Measurements from ENCODE around the gene SAMD15. TPM values are rescaled to one million over a fixed set of nuclear protein-coding genes. Genes with fewer than 3 reads are reported as not detected.

The SAMD15 gene
- total RNA-seq, 1 donor from 2014 or later, result not detected

DNA sequence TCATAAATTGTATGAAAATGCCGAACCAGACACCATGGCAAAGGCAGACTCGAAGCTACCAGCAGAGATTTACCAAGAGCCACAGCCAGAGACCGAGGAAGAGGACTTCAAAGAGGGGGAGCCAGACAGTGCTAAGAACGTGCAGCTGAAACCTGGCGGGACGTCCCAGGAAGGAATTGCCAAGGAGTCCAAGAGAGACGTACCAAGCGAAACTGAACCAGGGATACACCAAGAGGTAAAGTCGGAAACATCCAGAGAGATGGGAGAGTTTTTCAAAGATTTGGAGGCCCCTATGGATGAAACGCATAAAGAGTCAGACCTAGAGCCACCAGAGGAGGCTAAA lies 294 bp downstream of the SAMD15 start:
- intact Hi-C loops (cut with DNase I), result loop anchor here (1.0 kb wide), 2 partner anchors 56 to 80 kb away; partner anchors contain the start of genes GSTZ1 and VIPAS39
- peak overlapping the region in 1 of 2 donors; percentile 71 for H3K27ac ChIP-seq
- peaks cover 3 to 12% of the 10 kb centered on the region in 2 donors for H3K4me1 ChIP-seq
- no peaks in the 10 kb centered on the region for H3K27me3 ChIP-seq
- DNase-seq (ENCODE audit: low spot score in 2 of 2), result no peak
- TF ChIP-seq, protein P1, sequence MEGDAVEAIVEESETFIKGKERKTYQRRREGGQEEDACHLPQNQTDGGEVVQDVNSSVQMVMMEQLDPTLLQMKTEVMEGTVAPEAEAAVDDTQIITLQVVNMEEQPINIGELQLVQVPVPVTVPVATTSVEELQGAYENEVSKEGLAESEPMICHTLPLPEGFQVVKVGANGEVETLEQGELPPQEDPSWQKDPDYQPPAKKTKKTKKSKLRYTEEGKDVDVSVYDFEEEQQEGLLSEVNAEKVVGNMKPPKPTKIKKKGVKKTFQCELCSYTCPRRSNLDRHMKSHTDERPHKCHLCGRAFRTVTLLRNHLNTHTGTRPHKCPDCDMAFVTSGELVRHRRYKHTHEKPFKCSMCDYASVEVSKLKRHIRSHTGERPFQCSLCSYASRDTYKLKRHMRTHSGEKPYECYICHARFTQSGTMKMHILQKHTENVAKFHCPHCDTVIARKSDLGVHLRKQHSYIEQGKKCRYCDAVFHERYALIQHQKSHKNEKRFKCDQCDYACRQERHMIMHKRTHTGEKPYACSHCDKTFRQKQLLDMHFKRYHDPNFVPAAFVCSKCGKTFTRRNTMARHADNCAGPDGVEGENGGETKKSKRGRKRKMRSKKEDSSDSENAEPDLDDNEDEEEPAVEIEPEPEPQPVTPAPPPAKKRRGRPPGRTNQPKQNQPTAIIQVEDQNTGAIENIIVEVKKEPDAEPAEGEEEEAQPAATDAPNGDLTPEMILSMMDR (IDR thresholded peaks at IDR 0.05), result no peak
- no peaks in the 10 kb centered on the region for H3K9me3 ChIP-seq
- H3K36me3 ChIP-seq, result no peaks in the 10 kb centered on the region
- peak overlapping the region; percentile 94 to 97 for H3K4me3 ChIP-seq

DNA sequence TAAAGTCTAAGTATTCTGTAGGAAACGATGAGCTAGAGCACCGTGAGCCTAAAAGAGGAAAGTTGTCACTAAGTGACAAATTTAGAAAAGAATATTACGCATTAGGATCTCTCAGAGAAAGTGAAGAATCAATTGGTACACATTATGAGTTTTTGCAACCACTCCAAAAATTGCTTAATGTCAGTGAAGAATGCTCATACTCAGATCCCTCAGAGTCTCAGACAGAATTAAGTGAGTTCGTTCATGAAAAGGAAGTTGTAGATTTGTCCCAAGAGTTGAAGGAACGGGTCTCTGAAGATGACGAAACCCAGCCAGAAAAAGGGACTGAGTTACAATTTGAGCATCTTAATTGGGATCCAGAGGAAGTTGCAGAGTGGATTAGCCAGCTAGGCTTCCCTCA lies 1.5 kb downstream of the SAMD15 start:
- no peak overlapping the region for H3K4me3 ChIP-seq
- H3K9me3 ChIP-seq, result no peaks in the 10 kb centered on the region
- intact Hi-C loops (cut with DNase I), result no loop called here

DNA sequence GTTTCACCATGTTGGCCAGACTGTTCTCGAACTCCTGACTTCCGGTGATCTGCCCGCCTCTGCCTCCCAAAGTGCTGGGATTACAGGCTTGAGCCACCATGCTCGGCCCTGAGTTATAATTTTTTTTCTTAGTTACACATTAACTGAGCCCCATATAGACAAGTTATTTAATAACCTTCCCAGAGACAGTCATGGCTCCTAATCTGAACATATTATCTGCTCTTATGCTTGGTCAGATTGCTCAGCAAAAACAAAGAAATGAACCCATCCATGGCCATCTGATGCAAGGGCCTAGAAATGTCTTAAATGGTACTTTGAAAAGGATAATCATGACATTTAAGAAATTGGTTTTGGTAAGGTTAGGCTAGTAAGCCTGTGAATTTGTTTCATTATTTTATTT lies 13.0 kb downstream of the SAMD15 start:
- no peaks in the 10 kb centered on the region for H3K9me3 ChIP-seq
- no peaks in the 10 kb centered on the region for H3K4me1 ChIP-seq
- H3K36me3 ChIP-seq, result no peaks in the 10 kb centered on the region
- no peak overlapping the region for H3K4me3 ChIP-seq
- no peak for DNase-seq (ENCODE audit: low spot score in 2 of 2)
- H3K27me3 ChIP-seq, result no peaks in the 10 kb centered on the region
- TF ChIP-seq, protein P1 (IDR thresholded peaks at IDR 0.05), result no peak
- H3K27ac ChIP-seq, result no peak overlapping the region
- intact Hi-C loops (cut with DNase I), result no loop called here

More for the DNA sequence above, 1.5 kb downstream of the SAMD15 start:
- Histone ChIP-seq H3K27ac (no peak overlapping the region), H3K36me3 (no peaks in the 10 kb centered on the region), H3K27me3 (no peaks in the 10 kb centered on the region), H3K4me1 (peaks cover 3 to 12% of the 10 kb centered on the region in 2 donors)
- TF ChIP-seq, protein P1 (IDR thresholded peaks at IDR 0.05), result no peak
- DNase-seq (ENCODE audit: low spot score in 2 of 2), result no peak

DNA sequence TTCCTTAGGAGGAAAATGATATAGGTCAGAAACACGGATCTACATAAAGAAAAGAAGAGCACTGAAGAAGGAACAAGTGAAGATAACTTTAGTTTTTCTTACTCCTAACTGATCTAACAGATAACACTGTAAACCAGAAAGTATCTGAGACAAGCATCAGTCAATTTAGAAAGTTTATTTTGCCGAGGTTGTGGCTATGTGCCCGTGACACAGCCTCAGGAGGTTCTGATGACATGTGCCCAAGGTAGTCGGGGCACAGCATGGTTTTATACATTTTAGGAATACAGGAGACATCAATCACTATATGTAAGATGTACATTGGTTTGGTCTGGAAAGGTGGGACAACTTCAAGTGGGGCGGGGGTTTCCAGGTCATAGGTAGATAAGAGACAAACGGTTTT lies 23.0 kb downstream of the SAMD15 start:
- Histone ChIP-seq H3K27me3 (no peaks in the 10 kb centered on the region), H3K36me3 (no peaks in the 10 kb centered on the region), H3K4me1 (no peaks in the 10 kb centered on the region), H3K27ac (no peak overlapping the region), H3K4me3 (no peak overlapping the region), H3K9me3 (no peaks in the 10 kb centered on the region)
- no peak for DNase-seq (ENCODE audit: low spot score in 2 of 2)
- TF ChIP-seq, protein P1 (IDR thresholded peaks at IDR 0.05), result no peak
- intact Hi-C loops (cut with DNase I), result no loop called here

DNA sequence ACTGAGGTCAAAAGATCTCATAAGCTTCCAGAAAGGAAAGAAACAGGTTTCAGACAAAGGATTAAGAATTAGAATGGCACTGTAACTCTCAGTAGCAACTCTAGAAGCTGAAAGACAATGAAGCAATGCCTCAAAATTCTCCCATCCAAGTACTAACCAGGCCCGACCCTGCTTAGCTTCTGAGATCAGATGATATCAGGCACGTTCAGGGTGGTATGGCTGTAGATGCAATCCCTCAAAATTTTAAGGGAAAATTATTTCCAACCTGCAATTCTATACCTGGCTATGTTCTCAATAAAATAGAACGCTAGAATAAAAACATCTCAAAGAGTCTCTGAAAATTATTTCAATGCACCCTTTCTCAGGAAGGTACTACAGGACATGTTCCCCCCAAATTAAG lies 26.6 kb downstream of the SAMD15 start:
- no peaks in the 10 kb centered on the region for H3K9me3 ChIP-seq
- TF ChIP-seq, protein P1 (IDR thresholded peaks at IDR 0.05), result no peak
- no peak overlapping the region for H3K4me3 ChIP-seq
- H3K27me3 ChIP-seq, result no peaks in the 10 kb centered on the region
- no peaks in the 10 kb centered on the region for H3K4me1 ChIP-seq
- DNase-seq (ENCODE audit: low spot score in 2 of 2), result no peak
- H3K27ac ChIP-seq, result no peak overlapping the region
- no peaks in the 10 kb centered on the region for H3K36me3 ChIP-seq
- intact Hi-C loops (cut with DNase I), result no loop called here

DNA sequence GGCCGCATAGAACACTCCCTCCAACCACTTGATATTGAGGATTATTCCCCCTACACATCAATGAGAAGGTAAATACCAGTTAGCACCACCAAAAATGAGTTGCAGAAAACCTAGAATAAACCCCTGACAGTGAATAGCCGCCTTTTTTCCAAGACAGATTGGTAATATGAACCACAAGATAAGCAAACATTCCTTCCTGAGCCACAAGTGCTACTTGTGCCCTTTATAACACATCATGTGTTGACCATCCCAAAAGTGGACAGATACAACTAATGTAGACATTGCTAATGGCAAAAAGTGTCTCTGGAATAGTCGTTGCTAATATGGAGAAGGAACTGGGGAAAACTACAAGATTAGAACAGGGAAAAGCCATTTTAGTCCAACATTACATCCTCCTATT lies 28.9 kb downstream of the SAMD15 start:
- H3K4me1 ChIP-seq, result no peaks in the 10 kb centered on the region
- H3K36me3 ChIP-seq, result no peaks in the 10 kb centered on the region
- intact Hi-C loops (cut with DNase I), result no loop called here
- TF ChIP-seq, protein P1 (IDR thresholded peaks at IDR 0.05), result no peak
- no peaks in the 10 kb centered on the region for H3K9me3 ChIP-seq
- H3K27ac ChIP-seq, result no peak overlapping the region
- DNase-seq (ENCODE audit: low spot score in 2 of 2), result no peak
- no peaks in the 10 kb centered on the region for H3K27me3 ChIP-seq
- no peak overlapping the region for H3K4me3 ChIP-seq
